ENCODE results near the gene SLC4A4.

Gene SLC4A4

GRCh38 chr4:71524756-71525155 lies 185.9 kb downstream of the SLC4A4 start:
- H3K4me3 ChIP-seq (ENCODE audit: control insufficient read depth, low read depth, low read length) = no peak overlapping the region
- TF ChIP-seq CTCF (conservative IDR thresholded peaks at IDR 0.05; ENCODE audit: control insufficient read depth, insufficient read depth, low read depth, low read length) = no peak
- DNase-seq (ENCODE audit: low read depth) = no peak

GRCh38 chr4:71526637-71527406 lies 188.0 kb downstream of the SLC4A4 start:
- no peak for TF ChIP-seq CTCF (conservative IDR thresholded peaks at IDR 0.05; ENCODE audit: control insufficient read depth, insufficient read depth, low read depth, low read length)
- no peak for DNase-seq (ENCODE audit: low read depth)

GRCh38 chr4:71532407-71532806 lies 193.6 kb downstream of the SLC4A4 start:
- no peak for TF ChIP-seq CTCF (conservative IDR thresholded peaks at IDR 0.05; ENCODE audit: control insufficient read depth, insufficient read depth, low read depth, low read length)
- H3K4me3 ChIP-seq (ENCODE audit: control insufficient read depth, low read depth, low read length) = no peak overlapping the region
- no peak for DNase-seq (ENCODE audit: low read depth)

More at GRCh38 chr4:71526637-71527406, 188.0 kb downstream of the SLC4A4 start:
- no peak overlapping the region for H3K4me3 ChIP-seq (ENCODE audit: control insufficient read depth, low read depth, low read length)

- no peak for TF ChIP-seq CTCF (conservative IDR thresholded peaks at IDR 0.05; ENCODE audit: control insufficient read depth, insufficient read depth, low read depth, low read length)
- no peak overlapping the region for H3K4me3 ChIP-seq (ENCODE audit: control insufficient read depth, low read depth, low read length)
These were observed 194.3 kb downstream of the SLC4A4 start for GRCh38 chr4:71533121-71533520.

GRCh38 chr4:71537551-71538065 lies 198.8 kb downstream of the SLC4A4 start:
- TF ChIP-seq CTCF (conservative IDR thresholded peaks at IDR 0.05; ENCODE audit: control insufficient read depth, insufficient read depth, low read depth, low read length) = no peak
- no peak for DNase-seq (ENCODE audit: low read depth)
- no peak overlapping the region for H3K4me3 ChIP-seq (ENCODE audit: control insufficient read depth, low read depth, low read length)

More at GRCh38 chr4:71533121-71533520, 194.3 kb downstream of the SLC4A4 start:
- DNase-seq (ENCODE audit: low read depth) = no peak

GRCh38 chr4:71538528-71538927 lies 199.7 kb downstream of the SLC4A4 start:
- TF ChIP-seq CTCF (conservative IDR thresholded peaks at IDR 0.05; ENCODE audit: control insufficient read depth, insufficient read depth, low read depth, low read length) = no peak
- no peak for DNase-seq (ENCODE audit: low read depth)
- no peak overlapping the region for H3K4me3 ChIP-seq (ENCODE audit: control insufficient read depth, low read depth, low read length)

Data from fibroblast of mammary gland (primary cell).